Measurements from ENCODE around the gene DZANK1.
"Not testable (repeated sequence)": the region's sequence is repeated elsewhere in the genome, so short reads cannot be mapped to it uniquely, and the experiment has no call there.

Gene DZANK1

GRCh38 chr20:18431206-18431605 lies 35.6 kb downstream of the DZANK1 start:
- no peak for DNase-seq

GRCh38 chr20:18430172-18430826 lies 36.5 kb downstream of the DZANK1 start:
- no peak for DNase-seq

- DNase-seq: no peak
These were observed 38.2 kb downstream of the DZANK1 start for GRCh38 chr20:18428490-18429173.

- no peak for DNase-seq
These were observed 39.6 kb downstream of the DZANK1 start for GRCh38 chr20:18427214-18427613.

- peak; percentile 26 for DNase-seq
These were observed 45.2 kb downstream of the DZANK1 start for GRCh38 chr20:18421608-18422007.

- DNase-seq: no peak
These were observed 50.3 kb downstream of the DZANK1 start for GRCh38 chr20:18416486-18416885.

- DNase-seq: no peak
These were observed 52.7 kb downstream of the DZANK1 start for GRCh38 chr20:18414140-18414539.

- no peak for DNase-seq
These were observed 54.5 kb downstream of the DZANK1 start for GRCh38 chr20:18412221-18412901.

- no peak for DNase-seq
These were observed 61.0 kb downstream of the DZANK1 start for GRCh38 chr20:18405826-18406225.

- peak; percentile 49 for DNase-seq
These were observed 62.7 kb downstream of the DZANK1 start for GRCh38 chr20:18404172-18404571.

- no peak for DNase-seq
These were observed 63.6 kb downstream of the DZANK1 start for GRCh38 chr20:18403269-18403668.

GRCh38 chr20:18401305-18401704 lies 65.5 kb downstream of the DZANK1 start:
- no peak for DNase-seq

- no peak for DNase-seq
These were observed 66.4 kb downstream of the DZANK1 start for GRCh38 chr20:18400460-18400859.

- not testable (repeated sequence) for DNase-seq
These were observed 68.1 kb downstream of the DZANK1 start for GRCh38 chr20:18398713-18399112.

- no peak for DNase-seq
These were observed 69.8 kb downstream of the DZANK1 start for GRCh38 chr20:18397030-18397429.

- DNase-seq: no peak
These were observed 71.3 kb downstream of the DZANK1 start for GRCh38 chr20:18395544-18395943.

- no peak for DNase-seq
These were observed 72.5 kb downstream of the DZANK1 start for GRCh38 chr20:18394363-18394762.

- no peak for DNase-seq
These were observed 75.1 kb downstream of the DZANK1 start for GRCh38 chr20:18391686-18392085.

- no peak for DNase-seq
These were observed 76.6 kb downstream of the DZANK1 start for GRCh38 chr20:18390201-18390600.

- DNase-seq: no peak
These were observed 78.0 kb downstream of the DZANK1 start for GRCh38 chr20:18388860-18389259.

- DNase-seq: no peak
These were observed 85.8 kb downstream of the DZANK1 start for GRCh38 chr20:18380908-18381529.

- no peak for DNase-seq
These were observed 88.8 kb downstream of the DZANK1 start for GRCh38 chr20:18377896-18378481.

- DNase-seq: not testable (repeated sequence)
These were observed 91.3 kb downstream of the DZANK1 start for GRCh38 chr20:18375551-18375950.
